DOHH2 (cell line): ENCODE data around the gene HBD.

Experiments
- H3F3A ChIP-seq: fragments of 200-600 bp; sonication (generic), shearing (Covaris generic); 2 replicates; pipeline ENCODE4 v1.6.0; 2016; ENCODE audit warnings: antibody characterized with exemption, mild to moderate bottlenecking; ENCODE audit not compliant: control insufficient read depth, insufficient read depth
- H3K27ac ChIP-seq: fragments of 200-600 bp; sonication (generic); 2 replicates; pipeline ENCODE4 v1.5.1; 2014; ENCODE audit warnings: low read depth, mild to moderate bottlenecking, low read length, moderate library complexity
- H3K27me3 ChIP-seq: fragments of 200-600 bp; sonication (generic); 2 replicates; pipeline ENCODE4 v1.6.1; 2014; ENCODE audit warnings: mild to moderate bottlenecking, low read length, mixed read lengths; ENCODE audit not compliant: control insufficient read depth
- H3K36me3 ChIP-seq: fragments of 200-600 bp; sonication (generic); 2 replicates; pipeline ENCODE4 v1.6.1; 2014; ENCODE audit warnings: mild to moderate bottlenecking, low read length, moderate library complexity, mixed read lengths; ENCODE audit not compliant: control insufficient read depth
- H3K4me1 ChIP-seq: fragments of 200-600 bp; sonication (generic); 2 replicates; pipeline ENCODE4 v1.6.1; 2014; ENCODE audit warnings: mild to moderate bottlenecking, low read length, mixed read lengths; ENCODE audit not compliant: control insufficient read depth
- H3K4me2 ChIP-seq: fragments of 200-600 bp; sonication (generic); 2 replicates; pipeline ENCODE4 v1.6.0; 2014; ENCODE audit warnings: mild to moderate bottlenecking, low read length, moderate library complexity
- H3K4me3 ChIP-seq: fragments of 200-600 bp; sonication (generic); 2 replicates; pipeline ENCODE4 v1.5.1; 2014; ENCODE audit warnings: mild to moderate bottlenecking, low read length, mixed read lengths
- H3K79me2 ChIP-seq: fragments of 200-600 bp; sonication (generic); 2 replicates; pipeline ENCODE4 v1.6.1; 2014; ENCODE audit warnings: mild to moderate bottlenecking, low read length, mixed read lengths; ENCODE audit not compliant: control insufficient read depth
- H3K9me2 ChIP-seq: fragments of 200-600 bp; sonication (generic); replicated peaks from 2 replicates; pipeline ENCODE4 v1.6.1; 2014; ENCODE audit warnings: mild to moderate bottlenecking, low read length, mixed read lengths; ENCODE audit not compliant: control insufficient read depth
- H3K9me3 ChIP-seq: fragments of 200-600 bp; sonication (generic); 2 replicates; pipeline ENCODE4 v1.6.1; 2014; ENCODE audit warnings: antibody characterized with exemption, low read length, mixed read lengths; ENCODE audit not compliant: control insufficient read depth, insufficient read depth
- H4K20me1 ChIP-seq: fragments of 200-600 bp; sonication (generic); 2 replicates; pipeline ENCODE4 v1.6.0; 2014; ENCODE audit warnings: low read depth, mild to moderate bottlenecking, antibody characterized with exemption, low read length, moderate library complexity; ENCODE audit not compliant: control insufficient read depth, insufficient read depth
- EZH2phosphoT487 ChIP-seq: fragments of 200-600 bp; sonication (generic); IDR thresholded peaks from 2 replicates; pipeline ENCODE4 v1.6.1; 2017; ENCODE audit warnings: borderline replicate concordance, mild to moderate bottlenecking, antibody characterized with exemption, low read length, moderate library complexity, mixed read lengths
- TF ChIP-seq, protein P1 (sequence below): fragments of 200-600 bp; sonication (generic); IDR thresholded peaks from one replicate; pipeline ENCODE4 v1.5.1; 2014; ENCODE audit warnings: antibody characterized with exemption, mild to moderate bottlenecking, low read depth, low read length; ENCODE audit not compliant: poor library complexity, severe bottlenecking

HBD gene

DNA sequence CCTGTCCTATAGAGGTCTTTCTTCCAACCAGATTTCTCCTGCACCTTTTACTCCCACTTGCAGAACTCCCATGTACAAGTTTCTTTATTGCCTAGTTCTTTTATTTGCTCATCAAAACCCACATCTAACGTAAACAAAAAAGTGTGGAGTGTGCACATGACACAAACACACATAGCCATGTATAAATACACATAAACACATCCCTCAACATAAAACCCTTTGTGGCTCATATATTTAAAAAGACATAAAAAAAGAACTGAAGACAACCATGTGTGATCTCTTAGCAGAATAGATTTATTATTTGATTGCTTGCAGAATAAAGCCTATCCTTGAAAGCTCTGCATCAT lies 18.6 kb upstream of the HBD start:
- Histone ChIP-seq H3K27ac (no peak overlapping the region), H3K4me1 (no peaks in the 10 kb centered on the region), H3K4me2 (no peak overlapping the region), H3K79me2 (no peaks in the 10 kb centered on the region), H3F3A (no peaks in the 10 kb centered on the region), H4K20me1 (no peaks in the 10 kb centered on the region), H3K36me3 (no peaks in the 10 kb centered on the region), H3K9me2 (no peaks in the 10 kb centered on the region), H3K4me3 (no peak overlapping the region), H3K27me3 (no peaks in the 10 kb centered on the region), H3K9me3 (no peaks in the 10 kb centered on the region)
- no peak for TF ChIP-seq EZH2phosphoT487
- TF ChIP-seq, protein P1, sequence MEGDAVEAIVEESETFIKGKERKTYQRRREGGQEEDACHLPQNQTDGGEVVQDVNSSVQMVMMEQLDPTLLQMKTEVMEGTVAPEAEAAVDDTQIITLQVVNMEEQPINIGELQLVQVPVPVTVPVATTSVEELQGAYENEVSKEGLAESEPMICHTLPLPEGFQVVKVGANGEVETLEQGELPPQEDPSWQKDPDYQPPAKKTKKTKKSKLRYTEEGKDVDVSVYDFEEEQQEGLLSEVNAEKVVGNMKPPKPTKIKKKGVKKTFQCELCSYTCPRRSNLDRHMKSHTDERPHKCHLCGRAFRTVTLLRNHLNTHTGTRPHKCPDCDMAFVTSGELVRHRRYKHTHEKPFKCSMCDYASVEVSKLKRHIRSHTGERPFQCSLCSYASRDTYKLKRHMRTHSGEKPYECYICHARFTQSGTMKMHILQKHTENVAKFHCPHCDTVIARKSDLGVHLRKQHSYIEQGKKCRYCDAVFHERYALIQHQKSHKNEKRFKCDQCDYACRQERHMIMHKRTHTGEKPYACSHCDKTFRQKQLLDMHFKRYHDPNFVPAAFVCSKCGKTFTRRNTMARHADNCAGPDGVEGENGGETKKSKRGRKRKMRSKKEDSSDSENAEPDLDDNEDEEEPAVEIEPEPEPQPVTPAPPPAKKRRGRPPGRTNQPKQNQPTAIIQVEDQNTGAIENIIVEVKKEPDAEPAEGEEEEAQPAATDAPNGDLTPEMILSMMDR: no peak

DNA sequence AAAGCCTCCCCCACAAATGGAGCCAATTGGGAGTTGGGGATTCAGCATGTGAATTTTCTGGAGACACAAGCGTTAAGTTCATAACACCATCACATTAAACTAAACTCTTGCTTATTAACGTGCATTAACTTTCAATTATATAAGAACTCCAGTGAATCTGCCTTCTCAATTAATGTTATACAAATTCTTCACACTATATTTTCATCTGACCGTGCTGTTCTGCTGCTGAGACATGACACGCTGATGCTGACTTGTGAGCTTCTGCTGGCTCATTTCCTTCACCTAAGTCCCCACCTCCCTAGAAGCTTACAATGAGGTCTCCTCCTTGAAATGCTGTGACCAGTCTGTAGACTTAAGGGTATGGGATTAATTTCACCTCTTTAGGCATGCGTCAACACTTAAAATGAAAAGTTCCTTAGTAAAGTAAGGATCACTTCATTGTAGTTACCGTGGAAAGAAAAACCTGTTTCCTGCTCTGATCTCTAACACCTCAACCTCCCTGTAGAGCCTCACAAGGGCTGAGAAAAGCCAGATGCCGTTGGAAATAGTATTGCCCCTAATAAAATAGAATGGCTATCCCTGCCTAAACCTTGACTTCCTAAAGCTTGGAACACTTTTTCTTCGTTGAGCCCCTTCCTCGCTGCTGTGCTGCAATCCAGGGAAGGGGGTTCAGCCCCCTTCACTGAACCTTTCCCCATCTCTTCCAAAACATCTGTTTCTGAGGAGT lies 18.1 kb upstream of the HBD start:
- Histone ChIP-seq H3K9me2 (no peaks in the 10 kb centered on the region), H3K9me3 (no peaks in the 10 kb centered on the region), H4K20me1 (no peaks in the 10 kb centered on the region), H3K4me1 (no peaks in the 10 kb centered on the region), H3K36me3 (no peaks in the 10 kb centered on the region), H3K4me2 (no peak overlapping the region), H3K27me3 (no peaks in the 10 kb centered on the region), H3K4me3 (no peak overlapping the region), H3K27ac (no peak overlapping the region), H3K79me2 (no peaks in the 10 kb centered on the region), H3F3A (no peaks in the 10 kb centered on the region)
- no peak for TF ChIP-seq EZH2phosphoT487
- TF ChIP-seq, protein P1: no peak

DNA sequence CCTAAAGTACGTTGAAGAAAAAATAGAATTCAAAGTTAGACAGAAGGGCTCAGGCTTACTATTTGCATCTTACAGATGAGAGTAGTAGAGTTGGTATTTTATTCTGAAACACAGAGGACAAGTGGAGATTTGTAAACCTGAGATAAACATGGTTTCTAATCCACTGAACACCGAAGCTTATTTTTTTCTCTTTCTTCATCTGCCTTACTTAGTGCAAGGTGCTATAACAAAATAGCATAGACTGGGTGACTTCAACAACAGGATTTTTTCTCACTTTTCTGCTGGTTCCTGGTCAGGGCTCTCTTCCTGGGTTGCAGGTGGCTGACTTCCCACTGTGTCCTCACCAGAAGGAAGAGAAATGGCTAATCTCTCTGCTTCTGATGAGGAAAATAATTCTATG lies 17.5 kb upstream of the HBD start:
- Histone ChIP-seq H4K20me1 (no peaks in the 10 kb centered on the region), H3K79me2 (no peaks in the 10 kb centered on the region), H3K4me1 (no peaks in the 10 kb centered on the region), H3K27ac (no peak overlapping the region), H3F3A (no peaks in the 10 kb centered on the region), H3K36me3 (no peaks in the 10 kb centered on the region), H3K9me2 (no peaks in the 10 kb centered on the region), H3K4me3 (no peak overlapping the region), H3K4me2 (no peak overlapping the region), H3K27me3 (no peaks in the 10 kb centered on the region), H3K9me3 (no peaks in the 10 kb centered on the region)
- TF ChIP-seq EZH2phosphoT487: no peak
- TF ChIP-seq, protein P1: no peak
